Ishikawa (cell line): ENCODE results near the gene CADM1.

Experiments
- CEBPB ChIP-seq: IDR thresholded peaks from 2 replicates; pipeline ENCODE4 v1.6.1; 2012
- CREB1 ChIP-seq: IDR thresholded peaks from 2 replicates; pipeline ENCODE4 v1.6.1; 2012; ENCODE audit warnings: low read depth
- EGR1 ChIP-seq: IDR thresholded peaks from 2 replicates; pipeline ENCODE4 v1.6.1; 2012
- EP300 ChIP-seq: IDR thresholded peaks from 2 replicates; pipeline ENCODE4 v1.6.1; 2012; ENCODE audit warnings: borderline replicate concordance
- FOXM1 ChIP-seq: IDR thresholded peaks from 2 replicates; pipeline ENCODE4 v1.6.1; 2012; ENCODE audit warnings: low read depth, borderline replicate concordance
- MAX ChIP-seq: IDR thresholded peaks from 2 replicates; pipeline ENCODE4 v1.6.1; 2012
- NFIC ChIP-seq: IDR thresholded peaks from 2 replicates; pipeline ENCODE4 v1.6.1; 2012
- RAD21 ChIP-seq: IDR thresholded peaks from 2 replicates; pipeline ENCODE4 v1.6.1; 2012; ENCODE audit warnings: low read depth
- REST ChIP-seq: IDR thresholded peaks from 2 replicates; pipeline ENCODE4 v1.6.1; 2012; ENCODE audit warnings: low read depth, mild to moderate bottlenecking
- TAF1 ChIP-seq: IDR thresholded peaks from 2 replicates; pipeline ENCODE4 v1.6.1; 2012; ENCODE audit warnings: low read depth, mild to moderate bottlenecking
- TCF12 ChIP-seq: IDR thresholded peaks from 2 replicates; pipeline ENCODE4 v1.6.1; 2012; ENCODE audit warnings: low read depth
- TEAD4 ChIP-seq: IDR thresholded peaks from 2 replicates; pipeline ENCODE4 v1.6.1; 2012
- YY1 ChIP-seq: IDR thresholded peaks from 2 replicates; pipeline ENCODE4 v1.6.1; 2012; ENCODE audit warnings: low read depth
- ZBTB7A ChIP-seq: IDR thresholded peaks from 2 replicates; pipeline ENCODE4 v1.6.1; 2012; ENCODE audit warnings: low read depth

GRCh38 chr11:115287266-115287665 is 216.9 kb downstream of the CADM1 start:
- TF ChIP-seq FOXM1 (no peak), TCF12 (no peak), CEBPB (no peak), EP300 (no peak), YY1 (no peak), MAX (no peak), ZBTB7A (no peak), TEAD4 (no peak), EGR1 (no peak), TAF1 (no peak), CREB1 (no peak), RAD21 (no peak), REST (no peak), NFIC (no peak)
